ENCODE results near the gene DNM3.

DNM3 gene

GRCh38 chr1:171817511-171818265 lies 23.6 kb upstream of the DNM3 start:
- DNase-seq (ENCODE audit: low read depth in 2 of 2) = peak in 1 of 2 donors; percentile 4

- DNase-seq (ENCODE audit: low read depth in 2 of 2) = no peak
Measured at GRCh38 chr1:171819946-171820345, 21.4 kb upstream of the DNM3 start.

GRCh38 chr1:171826973-171827372 lies 14.3 kb upstream of the DNM3 start:
- DNase-seq (ENCODE audit: low read depth in 2 of 2) = no peak

GRCh38 chr1:171828794-171829193 lies 12.5 kb upstream of the DNM3 start:
- no peak for DNase-seq (ENCODE audit: low read depth in 2 of 2)

GRCh38 chr1:171833091-171833825 lies 8.0 kb upstream of the DNM3 start:
- DNase-seq (ENCODE audit: low read depth in 2 of 2) = no peak

GRCh38 chr1:171834821-171835220 lies 6.5 kb upstream of the DNM3 start:
- DNase-seq (ENCODE audit: low read depth in 2 of 2) = no peak

GRCh38 chr1:171835891-171836290 lies 5.4 kb upstream of the DNM3 start:
- DNase-seq (ENCODE audit: low read depth in 2 of 2) = no peak

- DNase-seq (ENCODE audit: low read depth in 2 of 2) = no peak
Measured at GRCh38 chr1:171841931-171842761, 848 bp downstream of the DNM3 start.

GRCh38 chr1:171844381-171844780 lies 3.1 kb downstream of the DNM3 start:
- no peak for DNase-seq (ENCODE audit: low read depth in 2 of 2)

GRCh38 chr1:171845998-171846397 lies 4.7 kb downstream of the DNM3 start:
- DNase-seq (ENCODE audit: low read depth in 2 of 2) = no peak

GRCh38 chr1:171849245-171849898 lies 8.1 kb downstream of the DNM3 start:
- no peak for DNase-seq (ENCODE audit: low read depth in 2 of 2)

- DNase-seq (ENCODE audit: low read depth in 2 of 2) = no peak
Measured at GRCh38 chr1:171850651-171851350, 9.5 kb downstream of the DNM3 start.

GRCh38 chr1:171852272-171852671 lies 11.0 kb downstream of the DNM3 start:
- DNase-seq (ENCODE audit: low read depth in 2 of 2) = no peak

- no peak for DNase-seq (ENCODE audit: low read depth in 2 of 2)
Measured at GRCh38 chr1:171855381-171855780, 14.1 kb downstream of the DNM3 start.

GRCh38 chr1:171858696-171859095 lies 17.4 kb downstream of the DNM3 start:
- DNase-seq (ENCODE audit: low read depth in 2 of 2) = no peak

- DNase-seq (ENCODE audit: low read depth in 2 of 2) = no peak
Measured at GRCh38 chr1:171860696-171861095, 19.4 kb downstream of the DNM3 start.

- no peak for DNase-seq (ENCODE audit: low read depth in 2 of 2)
Measured at GRCh38 chr1:171863531-171863930, 22.2 kb downstream of the DNM3 start.

GRCh38 chr1:171864308-171864707 lies 23.0 kb downstream of the DNM3 start:
- DNase-seq (ENCODE audit: low read depth in 2 of 2) = no peak

- no peak for DNase-seq (ENCODE audit: low read depth in 2 of 2)
Measured at GRCh38 chr1:171865106-171865505, 23.8 kb downstream of the DNM3 start.

GRCh38 chr1:171867236-171867635 lies 25.9 kb downstream of the DNM3 start:
- DNase-seq (ENCODE audit: low read depth in 2 of 2) = no peak

GRCh38 chr1:171868217-171868803 lies 27.0 kb downstream of the DNM3 start:
- no peak for DNase-seq (ENCODE audit: low read depth in 2 of 2)
